KMS-11 (cell line): ENCODE results near the gene ATP13A2.

Source experiments
- H2AFZ ChIP-seq: fragments of 200-600 bp; sonication (generic); 2 replicates; pipeline ENCODE4 v1.6.1; 2016; ENCODE audit warnings: antibody characterized with exemption, mixed run types, low read depth
- H3K27ac ChIP-seq: fragments of 200-600 bp; sonication (generic); 2 replicates; pipeline ENCODE4 v1.6.1; 2016; ENCODE audit warnings: mild to moderate bottlenecking, mixed run types
- H3K27me3 ChIP-seq: fragments of 200-600 bp; sonication (generic); 2 replicates; pipeline ENCODE4 v1.6.1; 2017; ENCODE audit warnings: mild to moderate bottlenecking, low read depth, mixed run types, moderate library complexity; ENCODE audit not compliant: insufficient read depth
- H3K36me3 ChIP-seq: fragments of 200-600 bp; sonication (generic); 2 replicates; pipeline ENCODE4 v1.6.1; 2017; ENCODE audit warnings: mild to moderate bottlenecking, mixed run types; ENCODE audit not compliant: insufficient read depth
- H3K4me1 ChIP-seq: fragments of 200-600 bp; sonication (generic); 2 replicates; pipeline ENCODE4 v1.6.1; 2016; ENCODE audit warnings: mild to moderate bottlenecking, low read depth, mixed run types; ENCODE audit not compliant: poor library complexity, severe bottlenecking
- H3K4me2 ChIP-seq: fragments of 200-600 bp; sonication (generic); 2 replicates; pipeline ENCODE4 v1.7.0; 2016; ENCODE audit warnings: mild to moderate bottlenecking, mixed run types
- H3K4me3 ChIP-seq: fragments of 200-600 bp; sonication (generic); IDR thresholded peaks from 2 replicates; pipeline ENCODE4 v1.6.1; 2017; ENCODE audit warnings: low read depth, low read length, mixed read lengths; ENCODE audit not compliant: insufficient read depth
- H3K79me2 ChIP-seq: fragments of 200-600 bp; sonication (generic); 2 replicates; pipeline ENCODE4 v1.6.1; 2016; ENCODE audit warnings: low read depth, mixed run types; ENCODE audit not compliant: insufficient read depth
- H3K9ac ChIP-seq: fragments of 200-600 bp; sonication (generic); 2 replicates; pipeline ENCODE4 v1.6.1; 2016; ENCODE audit warnings: mild to moderate bottlenecking, mixed run types
- H4K20me1 ChIP-seq: fragments of 200-600 bp; sonication (generic); 2 replicates; pipeline ENCODE4 v1.6.1; 2016; ENCODE audit warnings: mild to moderate bottlenecking, mixed run types; ENCODE audit not compliant: insufficient read depth
- CTCF ChIP-seq: fragments of 200-600 bp; sonication (generic); conservative IDR thresholded peaks from 2 replicates; pipeline ENCODE4 v1.6.1; 2017; ENCODE audit warnings: low read depth, mild to moderate bottlenecking, antibody characterized with exemption, low read length, moderate library complexity, mixed read lengths

ATP13A2 gene

GRCh38 chr1:17011439-17012307 is at the start of gene ATP13A2:
ATP13A2 (minus strand) TSS chr1:17011928; CDS start chr1:17011738, 190 bp downstream.
- H3K27ac ChIP-seq = no peak within 1 kb of the TSS
- no peaks in the 10 kb centered on the region for H3K36me3 ChIP-seq
- no peak within 1 kb of the TSS for H3K4me3 ChIP-seq
- TF ChIP-seq CTCF = no peak
- no peaks in the 10 kb centered on the region for H3K79me2 ChIP-seq
- peaks cover 56% of the 10 kb centered on the region for H3K4me1 ChIP-seq
- no peaks in the 10 kb centered on the region for H4K20me1 ChIP-seq
- peak within 1 kb of the TSS; percentile 67 for H2AFZ ChIP-seq
- H3K9ac ChIP-seq = peak within 1 kb of the TSS; percentile 12; the same call in 1 of the 2 replicates
- H3K4me2 ChIP-seq = peak within 1 kb of the TSS; percentile 87
- H3K27me3 ChIP-seq = peaks cover 7% of the 10 kb centered on the region; the same call in 1 of the 2 replicates

GRCh38 chr1:17061486-17061885 is 49.8 kb upstream of the ATP13A2 start:
- H3K4me2 ChIP-seq = no peak overlapping the region
- no peak overlapping the region for H3K27ac ChIP-seq
- TF ChIP-seq CTCF = no peak
- no peaks in the 10 kb centered on the region for H4K20me1 ChIP-seq
- H3K36me3 ChIP-seq = no peaks in the 10 kb centered on the region
- H3K27me3 ChIP-seq = peaks cover 48% of the 10 kb centered on the region; the same call in 1 of the 2 replicates
- no peaks in the 10 kb centered on the region for H3K79me2 ChIP-seq
- no peak overlapping the region for H3K4me3 ChIP-seq
- H2AFZ ChIP-seq = no peak overlapping the region
- H3K4me1 ChIP-seq = no peaks in the 10 kb centered on the region
- no peak overlapping the region for H3K9ac ChIP-seq

GRCh38 chr1:17060306-17060749 is 48.6 kb upstream of the ATP13A2 start:
- H3K27me3 ChIP-seq = peaks cover 40% of the 10 kb centered on the region; the same call in 1 of the 2 replicates
- H3K79me2 ChIP-seq = no peaks in the 10 kb centered on the region
- no peak overlapping the region for H3K27ac ChIP-seq
- H3K4me1 ChIP-seq = no peaks in the 10 kb centered on the region
- no peak overlapping the region for H3K9ac ChIP-seq
- no peak overlapping the region for H3K4me3 ChIP-seq
- H3K4me2 ChIP-seq = no peak overlapping the region
- no peaks in the 10 kb centered on the region for H4K20me1 ChIP-seq
- H2AFZ ChIP-seq = no peak overlapping the region
- TF ChIP-seq CTCF = no peak
- no peaks in the 10 kb centered on the region for H3K36me3 ChIP-seq

GRCh38 chr1:17059391-17060305 is 47.9 kb upstream of the ATP13A2 start:
- Histone ChIP-seq H3K27ac (no peak overlapping the region), H3K9ac (no peak overlapping the region), H3K79me2 (no peaks in the 10 kb centered on the region), H4K20me1 (no peaks in the 10 kb centered on the region), H3K4me1 (no peaks in the 10 kb centered on the region), H3K36me3 (no peaks in the 10 kb centered on the region), H2AFZ (no peak overlapping the region), H3K4me2 (no peak overlapping the region), H3K27me3 (peaks cover 40% of the 10 kb centered on the region; the same call in 1 of the 2 replicates), H3K4me3 (no peak overlapping the region)
- peak; percentile 69 for TF ChIP-seq CTCF
